A549 (cell line): Measurements from ENCODE around the gene KCNQ1. TPM values are rescaled to one million over a fixed set of nuclear protein-coding genes. Genes with fewer than 3 reads are reported as not detected.

Experiments used
- ATAC-seq, 2 experiments: fragments of 200-7000 bp in 1 of 2; fragments of >200 bp in 1 of 2; cut with Nextera tagmentation in 1 of 2; cut with Tn5 transposase in 1 of 2; 3 replicates each; pipeline versions ENCODE4 v1.8.0 to v1.9.1; 2018 to 2020; ENCODE audit warnings: mild to moderate bottlenecking in 1 of 2, moderate library complexity in 1 of 2
- CTCF ChIA-PET: fragments of 300-600 bp; sonication (Branson Sonifier 250); formaldehyde crosslinking; extraction: SDS; loops from one replicate; lab custom pipeline; 2021; ENCODE audit warnings: antibody characterized with exemption, inconsistent platforms; lab: Yijun Ruan, JAX
- POLR2A ChIA-PET: fragments of 350-600 bp; formaldehyde crosslinking; extraction: SDS; loops from one replicate; lab custom pipeline; 2021; ENCODE audit warnings: antibody characterized with exemption, inconsistent platforms; lab: Yijun Ruan, JAX
- DNase-seq, 2 experiments: peaks; one replicate each; pipeline versions ENCODE4 v3.0.0 to v3.0.0-alpha.2; 2011 to 2016; ENCODE audit warnings: low read depth in 1 of 2, low spot score in 1 of 2
- FAIRE-seq: peaks from 2 replicates; lab custom pipeline; 2011; peaks lifted over from hg19 to GRCh38; lab: Jason Lieb, UNC
- H3K27ac ChIP-seq, 2 experiments: fragments of >200 bp; sonication (Bioruptor Twin); formaldehyde crosslinking; 3 replicates each; pipeline ENCODE4 v1.5.1; 2016 to 2017
- H3K4me1 ChIP-seq: fragments of >200 bp; sonication (Bioruptor Twin); formaldehyde crosslinking; 3 replicates; pipeline ENCODE4 v1.6.1; 2016
- H3K4me2 ChIP-seq: fragments of >200 bp; sonication (Bioruptor Twin); formaldehyde crosslinking; 3 replicates; pipeline ENCODE4 v1.6.1; 2016
- H3K4me3 ChIP-seq: fragments of >200 bp; sonication (Bioruptor Twin); formaldehyde crosslinking; 3 replicates; pipeline ENCODE4 v1.5.1; 2016
- H3K9me3 ChIP-seq: fragments of >200 bp; sonication (Bioruptor Twin); formaldehyde crosslinking; 3 replicates; pipeline ENCODE4 v1.6.1; 2016
- CEBPB ChIP-seq, 2 experiments: fragments of >200 bp in 1 of 2; sonication (Bioruptor Twin) in 1 of 2; formaldehyde crosslinking in 1 of 2; IDR thresholded peaks; 2 replicates each; pipeline ENCODE4 v1.6.1; 2012 to 2016
- CHD2 ChIP-seq: fragments of 150-350 bp; IDR thresholded peaks from 2 replicates; pipeline ENCODE4 v1.6.1; 2014; ENCODE audit warnings: low read length; ENCODE audit not compliant: partially characterized antibody
- CHD4 ChIP-seq: fragments of 200-600 bp; sonication (generic); IDR thresholded peaks from 2 replicates; pipeline ENCODE4 v1.6.1; 2016; ENCODE audit warnings: antibody characterized with exemption, mild to moderate bottlenecking, borderline replicate concordance
- EHMT2 ChIP-seq: fragments of 200-600 bp; sonication (generic); IDR thresholded peaks from 2 replicates; pipeline ENCODE4 v1.6.1; 2016; ENCODE audit warnings: antibody characterized with exemption, low read depth, mild to moderate bottlenecking, moderate library complexity
- ESRRA ChIP-seq: fragments of 150-350 bp; IDR thresholded peaks from 2 replicates; pipeline ENCODE4 v1.6.1; 2014; ENCODE audit warnings: mild to moderate bottlenecking, low read length, borderline replicate concordance
- FOXS1 ChIP-seq: fragments of 250-450 bp; sonication (Bioruptor Pico); IDR thresholded peaks from 2 replicates; pipeline ENCODE4 v1.5.0; 2020; ENCODE audit warnings: mild to moderate bottlenecking, moderate library complexity
- HEYL ChIP-seq: fragments of 250-450 bp; sonication (Bioruptor Pico); IDR thresholded peaks from 2 replicates; pipeline ENCODE4 v1.8.0; 2021; ENCODE audit warnings: mild to moderate bottlenecking, moderate library complexity
- HOXB13 ChIP-seq: fragments of 250-450 bp; sonication (Bioruptor Pico); IDR thresholded peaks from 2 replicates; pipeline ENCODE4 v1.5.0; 2020; ENCODE audit warnings: low read depth, mild to moderate bottlenecking, moderate library complexity
- KDM1A ChIP-seq: fragments of 200-600 bp; sonication (generic); IDR thresholded peaks from 2 replicates; pipeline ENCODE4 v1.6.1; 2016; ENCODE audit warnings: low read depth, mild to moderate bottlenecking
- KDM5A ChIP-seq: fragments of 200-600 bp; sonication (generic); IDR thresholded peaks from 2 replicates; pipeline ENCODE4 v1.6.1; 2016; ENCODE audit warnings: antibody characterized with exemption, mild to moderate bottlenecking
- MAZ ChIP-seq: fragments of 150-350 bp; IDR thresholded peaks from 2 replicates; pipeline ENCODE4 v1.6.1; 2014; ENCODE audit warnings: antibody characterized with exemption, low read depth, low read length, borderline replicate concordance
- NR3C1 ChIP-seq: fragments of >200 bp; sonication (Bioruptor Twin); formaldehyde crosslinking; IDR thresholded peaks from 3 replicates; pipeline ENCODE4 v1.6.1; 2017
- PHF8 ChIP-seq: fragments of 200-600 bp; sonication (generic); IDR thresholded peaks from 2 replicates; pipeline ENCODE4 v1.6.1; 2016; ENCODE audit warnings: low read depth, mild to moderate bottlenecking, antibody characterized with exemption, moderate library complexity, borderline replicate concordance
- POLR2A ChIP-seq: IDR thresholded peaks from 2 replicates; pipeline ENCODE4 v1.6.1; 2012; ENCODE audit warnings: mild to moderate bottlenecking, low read length
- RARB ChIP-seq: fragments of 250-450 bp; sonication (Bioruptor Pico); IDR thresholded peaks from 2 replicates; pipeline ENCODE4 v1.8.0; 2021; ENCODE audit warnings: mild to moderate bottlenecking, moderate library complexity
- RFX5 ChIP-seq: fragments of 450-650 bp; IDR thresholded peaks from 2 replicates; pipeline ENCODE4 v1.7.1; 2014; ENCODE audit warnings: antibody characterized with exemption, mild to moderate bottlenecking, moderate library complexity
- TP53 ChIP-seq: fragments of 250-450 bp; sonication (Bioruptor Pico); IDR thresholded peaks from 2 replicates; pipeline ENCODE4 v1.5.0; 2021; ENCODE audit warnings: mild to moderate bottlenecking, moderate library complexity
- ZC3H11A ChIP-seq: fragments of 450-650 bp; IDR thresholded peaks from 2 replicates; pipeline ENCODE4 v1.6.1; 2014; ENCODE audit warnings: antibody characterized with exemption, mild to moderate bottlenecking
- WGBS: methylation state at CpG from one replicate; pipeline ENCODE4 v1.1.6; 2017; ENCODE audit errors: missing lambda C conversion rate; 5-methylcytosine and 5-hydroxymethylcytosine counted together
- polyA plus RNA-seq, 4 experiments: library from polyadenylated mRNA; depleted of rRNA in 3 of 4; stranded (reverse); fragments of >200 nt; fragmentation: RNase III in 1 of 4; extraction: RNeasy Plus Mini Kit Qiagen cat#74134 plus additional on column Dnase treatment in 1 of 4; gene quantifications; 2 replicates in 3 of 4; 3 replicates in 1 of 4; pipeline ENCODE4 v1.2.3, GENCODE V29; 2011 to 2017
- TF ChIP-seq, protein P1 (sequence below): fragments of 450-650 bp; IDR thresholded peaks from 2 replicates; pipeline ENCODE4 v1.6.1; 2014; ENCODE audit warnings: antibody characterized with exemption
- TF ChIP-seq, protein P2 (sequence below): IDR thresholded peaks from 2 replicates; pipeline ENCODE4 v1.6.1; 2012
- TF ChIP-seq, protein P3 (sequence below): fragments of 250-450 bp; sonication (Bioruptor Pico); IDR thresholded peaks from 2 replicates; pipeline ENCODE4 v1.5.0; 2020; ENCODE audit warnings: low read depth, mild to moderate bottlenecking, moderate library complexity
- TF ChIP-seq, protein P4 (sequence below): fragments of >200 bp; sonication (Bioruptor Twin); formaldehyde crosslinking; IDR thresholded peaks from 3 replicates; pipeline ENCODE4 v1.6.1; 2016
- TF ChIP-seq, protein P5 (sequence below): fragments of >200 bp; sonication (Bioruptor Twin); formaldehyde crosslinking; IDR thresholded peaks from 2 replicates; pipeline ENCODE4 v1.6.1; 2016
- TF ChIP-seq, protein P6 (sequence below): fragments of 200-600 bp; sonication (generic); IDR thresholded peaks from 2 replicates; pipeline ENCODE4 v1.6.1; 2016; ENCODE audit warnings: antibody characterized with exemption, mild to moderate bottlenecking, moderate library complexity

Gene KCNQ1
- polyA plus RNA-seq, 2 of the 4 experiments (the other 2 are of a cell fraction): 0.14 to 0.17 TPM

DNA sequence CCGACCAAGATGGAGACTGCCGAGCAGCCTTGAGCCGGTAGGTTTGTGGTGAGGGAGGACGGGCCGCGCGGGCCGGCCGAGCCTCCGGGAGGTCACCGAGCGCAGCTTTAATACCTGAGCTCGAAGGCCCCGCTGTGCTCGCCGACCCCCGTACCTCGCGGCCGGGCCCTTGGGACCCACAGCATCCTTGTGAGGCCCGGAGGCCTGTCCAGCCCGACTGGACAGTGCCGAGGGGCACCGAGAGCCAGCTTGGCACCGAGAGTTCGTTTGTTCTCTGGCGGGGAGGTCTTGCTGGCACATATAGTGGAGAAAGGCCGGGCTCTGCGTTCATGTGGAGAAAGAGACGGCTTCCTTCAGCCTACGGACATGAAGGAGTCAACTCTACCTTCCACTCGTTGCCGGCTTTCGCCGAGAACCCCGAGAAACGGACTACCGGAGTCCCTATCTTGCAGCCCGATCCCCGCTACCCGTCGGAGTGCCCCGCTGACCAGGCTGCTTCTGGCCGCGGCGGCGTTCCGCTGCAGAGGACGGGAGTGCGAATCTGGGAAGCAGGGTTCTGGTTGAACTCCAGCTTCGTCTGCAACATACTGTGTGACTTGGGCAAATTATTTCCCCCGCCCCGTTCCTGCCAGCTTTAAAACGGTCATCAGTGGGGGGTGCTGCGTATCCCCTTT, 43.9 kb upstream of the KCNQ1 start:
- ChIA-PET CTCF (interaction anchor here (0.6 to 31.0 kb wide), 23 partner anchors 8 to 1414 kb away, joined by 3 to 903 read pairs (median 9); partner anchors contain the start of genes C11orf21 and TSPAN32), POLR2A (interaction anchor here (0.5 to 2.0 kb wide), 8 partner anchors 10 to 1475 kb away, joined by 3 to 26 read pairs (median 4); partner anchors contain the start of genes AP2A2, CD81 and KCNQ1OT1)
- H3K4me1 ChIP-seq: peaks cover 16% of the 10 kb centered on the region
- H3K9me3 ChIP-seq: no peaks in the 10 kb centered on the region
- 4% methylated on average over 20 of the region's 55 CpGs for WGBS
- DNase-seq: no peak
- ATAC-seq: peak; percentile 11 to 17; a peak in 5 of 6 replicates
- FAIRE-seq: no peak
- TF ChIP-seq KDM1A (no peak), POLR2A (peak; percentile 52), EHMT2 (no peak), TP53 (CRISPR knock-in tag) (no peak), PHF8 (peak; percentile 94), KDM5A (peak; percentile 86)
- peak overlapping the region; percentile 100 for H3K4me3 ChIP-seq
- peak overlapping the region; percentile 96 for H3K4me2 ChIP-seq
- peak overlapping the region; percentile 90 to 97 for H3K27ac ChIP-seq

DNA sequence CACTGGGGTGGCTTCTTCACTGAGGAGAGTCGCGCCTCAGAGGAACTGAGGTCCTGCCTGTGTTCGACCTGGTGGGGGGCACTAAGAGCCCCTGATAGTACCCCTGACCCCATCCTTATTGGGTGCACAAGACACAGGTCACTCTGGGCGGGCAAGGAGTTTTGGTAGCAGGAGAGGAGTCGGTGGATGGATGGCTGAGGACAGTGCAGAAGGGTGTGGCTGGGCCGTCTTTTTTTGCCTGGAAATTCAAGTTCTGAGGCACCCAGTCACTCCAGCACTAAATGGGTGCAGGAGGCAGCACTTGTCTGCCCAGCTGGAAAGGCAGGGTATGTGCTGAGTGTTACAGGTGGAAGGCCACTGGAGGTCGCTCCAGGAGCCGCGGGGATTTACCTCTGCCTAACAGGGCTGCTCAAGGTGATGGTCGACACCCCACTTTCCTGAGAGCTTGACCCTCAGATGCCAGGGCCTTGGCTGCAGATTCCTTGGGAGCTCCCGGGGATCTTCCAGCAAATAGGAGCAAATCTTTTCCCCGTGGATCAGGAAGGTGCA, 43.3 kb upstream of the KCNQ1 start:
- TF ChIP-seq, protein P1, sequence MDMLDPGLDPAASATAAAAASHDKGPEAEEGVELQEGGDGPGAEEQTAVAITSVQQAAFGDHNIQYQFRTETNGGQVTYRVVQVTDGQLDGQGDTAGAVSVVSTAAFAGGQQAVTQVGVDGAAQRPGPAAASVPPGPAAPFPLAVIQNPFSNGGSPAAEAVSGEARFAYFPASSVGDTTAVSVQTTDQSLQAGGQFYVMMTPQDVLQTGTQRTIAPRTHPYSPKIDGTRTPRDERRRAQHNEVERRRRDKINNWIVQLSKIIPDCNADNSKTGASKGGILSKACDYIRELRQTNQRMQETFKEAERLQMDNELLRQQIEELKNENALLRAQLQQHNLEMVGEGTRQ: no peak
- TF ChIP-seq HEYL (CRISPR knock-in tag) (no peak), MAZ (no peak), EHMT2 (no peak), RFX5 (no peak), ZC3H11A (no peak), TP53 (CRISPR knock-in tag) (no peak), NR3C1 (no peak), CEBPB (IDR thresholded peaks at IDR 0.05) (no peak), FOXS1 (no peak)
- TF ChIP-seq, protein P2, sequence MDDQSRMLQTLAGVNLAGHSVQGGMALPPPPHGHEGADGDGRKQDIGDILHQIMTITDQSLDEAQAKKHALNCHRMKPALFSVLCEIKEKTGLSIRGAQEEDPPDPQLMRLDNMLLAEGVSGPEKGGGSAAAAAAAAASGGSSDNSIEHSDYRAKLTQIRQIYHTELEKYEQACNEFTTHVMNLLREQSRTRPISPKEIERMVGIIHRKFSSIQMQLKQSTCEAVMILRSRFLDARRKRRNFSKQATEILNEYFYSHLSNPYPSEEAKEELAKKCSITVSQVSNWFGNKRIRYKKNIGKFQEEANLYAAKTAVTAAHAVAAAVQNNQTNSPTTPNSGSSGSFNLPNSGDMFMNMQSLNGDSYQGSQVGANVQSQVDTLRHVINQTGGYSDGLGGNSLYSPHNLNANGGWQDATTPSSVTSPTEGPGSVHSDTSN: no peak
- TF ChIP-seq, protein P3, sequence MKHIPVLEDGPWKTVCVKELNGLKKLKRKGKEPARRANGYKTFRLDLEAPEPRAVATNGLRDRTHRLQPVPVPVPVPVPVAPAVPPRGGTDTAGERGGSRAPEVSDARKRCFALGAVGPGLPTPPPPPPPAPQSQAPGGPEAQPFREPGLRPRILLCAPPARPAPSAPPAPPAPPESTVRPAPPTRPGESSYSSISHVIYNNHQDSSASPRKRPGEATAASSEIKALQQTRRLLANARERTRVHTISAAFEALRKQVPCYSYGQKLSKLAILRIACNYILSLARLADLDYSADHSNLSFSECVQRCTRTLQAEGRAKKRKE: no peak
- Histone ChIP-seq H3K27ac (peak overlapping the region; percentile 90 to 97), H3K9me3 (no peaks in the 10 kb centered on the region), H3K4me1 (peaks cover 16% of the 10 kb centered on the region), H3K4me2 (peak overlapping the region; percentile 96), H3K4me3 (peak overlapping the region; percentile 100)
- ChIA-PET POLR2A (interaction anchor here (1.4 to 1.5 kb wide), 2 partner anchors 15 to 25 kb away, joined by 3 to 6 read pairs; no protein-coding TSS in a partner anchor), CTCF (interaction anchor here (0.9 to 31.0 kb wide), 17 partner anchors 8 to 490 kb away, joined by 3 to 903 read pairs (median 10); partner anchors contain the start of genes C11orf21 and TSPAN32)
- WGBS: 14% methylated on average over 12 of the region's 12 CpGs
- ATAC-seq (no peak), FAIRE-seq (no peak), DNase-seq (peak in 1 of 2 experiments; percentile 31)

DNA sequence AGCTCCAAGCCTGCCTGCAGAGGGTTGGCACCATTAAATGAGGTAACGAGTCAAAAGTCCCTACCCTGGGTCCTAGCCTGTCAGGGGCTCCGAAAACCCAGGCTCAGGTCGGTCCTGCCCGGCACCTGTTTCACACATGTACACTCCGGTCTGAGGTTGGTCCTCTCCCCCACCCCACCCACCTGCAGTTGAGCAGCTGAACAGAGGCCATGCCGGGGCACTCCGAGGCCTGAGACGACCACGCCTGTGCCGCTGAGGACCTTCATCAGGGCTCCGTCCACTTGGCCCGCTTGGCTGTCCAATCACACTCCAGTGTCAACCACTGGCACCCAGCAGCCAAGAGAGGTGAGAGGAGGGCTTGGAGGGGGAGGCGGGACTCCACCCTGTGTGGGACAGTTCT, 42.7 kb upstream of the KCNQ1 start:
- 81% methylated on average over 4 of the region's 13 CpGs for WGBS
- TF ChIP-seq, protein P4, sequence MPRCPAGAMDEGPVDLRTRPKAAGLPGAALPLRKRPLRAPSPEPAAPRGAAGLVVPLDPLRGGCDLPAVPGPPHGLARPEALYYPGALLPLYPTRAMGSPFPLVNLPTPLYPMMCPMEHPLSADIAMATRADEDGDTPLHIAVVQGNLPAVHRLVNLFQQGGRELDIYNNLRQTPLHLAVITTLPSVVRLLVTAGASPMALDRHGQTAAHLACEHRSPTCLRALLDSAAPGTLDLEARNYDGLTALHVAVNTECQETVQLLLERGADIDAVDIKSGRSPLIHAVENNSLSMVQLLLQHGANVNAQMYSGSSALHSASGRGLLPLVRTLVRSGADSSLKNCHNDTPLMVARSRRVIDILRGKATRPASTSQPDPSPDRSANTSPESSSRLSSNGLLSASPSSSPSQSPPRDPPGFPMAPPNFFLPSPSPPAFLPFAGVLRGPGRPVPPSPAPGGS: no peak
- TF ChIP-seq NR3C1 (no peak), HOXB13 (CRISPR knock-in tag) (no peak), CHD4 (no peak), ESRRA (no peak), FOXS1 (no peak), HEYL (CRISPR knock-in tag) (no peak), RARB (CRISPR knock-in tag) (no peak), CHD2 (no peak)
- TF ChIP-seq, protein P5, sequence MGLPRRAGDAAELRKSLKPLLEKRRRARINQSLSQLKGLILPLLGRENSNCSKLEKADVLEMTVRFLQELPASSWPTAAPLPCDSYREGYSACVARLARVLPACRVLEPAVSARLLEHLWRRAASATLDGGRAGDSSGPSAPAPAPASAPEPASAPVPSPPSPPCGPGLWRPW: no peak
- TF ChIP-seq, protein P6, sequence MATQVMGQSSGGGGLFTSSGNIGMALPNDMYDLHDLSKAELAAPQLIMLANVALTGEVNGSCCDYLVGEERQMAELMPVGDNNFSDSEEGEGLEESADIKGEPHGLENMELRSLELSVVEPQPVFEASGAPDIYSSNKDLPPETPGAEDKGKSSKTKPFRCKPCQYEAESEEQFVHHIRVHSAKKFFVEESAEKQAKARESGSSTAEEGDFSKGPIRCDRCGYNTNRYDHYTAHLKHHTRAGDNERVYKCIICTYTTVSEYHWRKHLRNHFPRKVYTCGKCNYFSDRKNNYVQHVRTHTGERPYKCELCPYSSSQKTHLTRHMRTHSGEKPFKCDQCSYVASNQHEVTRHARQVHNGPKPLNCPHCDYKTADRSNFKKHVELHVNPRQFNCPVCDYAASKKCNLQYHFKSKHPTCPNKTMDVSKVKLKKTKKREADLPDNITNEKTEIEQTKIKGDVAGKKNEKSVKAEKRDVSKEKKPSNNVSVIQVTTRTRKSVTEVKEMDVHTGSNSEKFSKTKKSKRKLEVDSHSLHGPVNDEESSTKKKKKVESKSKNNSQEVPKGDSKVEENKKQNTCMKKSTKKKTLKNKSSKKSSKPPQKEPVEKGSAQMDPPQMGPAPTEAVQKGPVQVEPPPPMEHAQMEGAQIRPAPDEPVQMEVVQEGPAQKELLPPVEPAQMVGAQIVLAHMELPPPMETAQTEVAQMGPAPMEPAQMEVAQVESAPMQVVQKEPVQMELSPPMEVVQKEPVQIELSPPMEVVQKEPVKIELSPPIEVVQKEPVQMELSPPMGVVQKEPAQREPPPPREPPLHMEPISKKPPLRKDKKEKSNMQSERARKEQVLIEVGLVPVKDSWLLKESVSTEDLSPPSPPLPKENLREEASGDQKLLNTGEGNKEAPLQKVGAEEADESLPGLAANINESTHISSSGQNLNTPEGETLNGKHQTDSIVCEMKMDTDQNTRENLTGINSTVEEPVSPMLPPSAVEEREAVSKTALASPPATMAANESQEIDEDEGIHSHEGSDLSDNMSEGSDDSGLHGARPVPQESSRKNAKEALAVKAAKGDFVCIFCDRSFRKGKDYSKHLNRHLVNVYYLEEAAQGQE: no peak

More for the DNA sequence above, 42.7 kb upstream of the KCNQ1 start:
- ATAC-seq (no peak), FAIRE-seq (no peak), DNase-seq (no peak)
- CTCF ChIA-PET: interaction anchor here (1.9 to 31.0 kb wide), 7 partner anchors 11 to 216 kb away, joined by 9 to 903 read pairs (median 16); partner anchors contain the start of genes C11orf21 and TSPAN32
- peak overlapping the region in 1 of 2 experiments; percentile 90; a peak in 2 of 6 replicates for H3K27ac ChIP-seq
- H3K4me1 ChIP-seq: peaks cover 16% of the 10 kb centered on the region
- POLR2A ChIA-PET: interaction anchor here (1.5 kb wide), 1 partner anchor 25 kb away, joined by 6 read pairs; no protein-coding TSS in a partner anchor
- H3K4me3 ChIP-seq: peak overlapping the region; percentile 100
- H3K9me3 ChIP-seq: no peaks in the 10 kb centered on the region
- H3K4me2 ChIP-seq: peak overlapping the region; percentile 96
